GM18508 (cell line): Measurements from ENCODE around the gene MYL9.

Source experiments
- ATAC-seq: cut with Tn5 transposase; IDR thresholded peaks from one replicate; pipeline ENCODE4 v1.9.1; 2021; ENCODE audit warnings: moderate number of reproducible peaks; ENCODE audit not compliant: insufficient read depth, unreplicated experiment

The MYL9 gene

GRCh38 chr20:36525620-36526365 is 15.5 kb upstream of the MYL9 start:
- no peak for ATAC-seq

- ATAC-seq: no peak
Observed at GRCh38 chr20:36526521-36527011, 14.8 kb upstream of the MYL9 start.

DNA sequence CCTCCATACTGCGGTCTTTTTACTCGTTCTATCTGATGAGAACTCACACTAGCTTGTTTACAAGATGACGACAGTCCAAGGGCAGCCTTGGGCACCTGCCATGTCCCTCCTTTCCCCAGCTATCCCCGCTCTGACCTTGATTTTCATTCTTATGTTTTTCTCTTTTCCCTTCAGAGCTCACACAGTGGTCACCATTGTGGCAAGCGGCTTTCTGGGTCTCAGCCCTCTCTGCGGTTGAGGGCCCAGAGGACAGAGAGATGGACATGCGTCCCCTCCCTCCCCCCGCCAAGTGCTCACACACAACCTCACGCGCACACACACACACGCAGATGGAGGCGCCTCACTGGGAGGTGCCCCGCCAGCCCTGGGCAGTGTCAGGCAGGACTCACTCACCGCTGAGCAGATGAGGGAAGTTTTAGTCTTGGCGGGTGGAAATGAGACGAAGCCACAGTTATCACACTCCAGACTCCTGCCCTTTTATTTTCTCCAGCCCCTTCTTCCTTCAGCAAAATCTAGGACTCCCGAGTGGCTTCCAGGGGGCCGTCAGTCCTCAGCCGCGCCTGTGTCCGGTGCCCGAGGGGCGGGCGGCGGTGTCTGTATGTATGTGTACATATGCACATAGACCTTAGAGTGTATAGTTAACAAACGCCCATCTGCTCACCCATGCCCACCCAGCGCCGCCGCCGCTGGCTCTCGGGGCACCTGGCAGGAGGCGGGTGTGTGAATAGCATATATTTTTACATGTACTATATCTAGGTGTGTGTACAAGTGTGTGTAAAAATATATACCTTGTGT is 13.8 kb upstream of the MYL9 start:
- no peak for ATAC-seq

- ATAC-seq: no peak
Observed at GRCh38 chr20:36528176-36528874, 13.0 kb upstream of the MYL9 start.

- no peak for ATAC-seq
Observed at GRCh38 chr20:36528875-36529417, 12.4 kb upstream of the MYL9 start.

DNA sequence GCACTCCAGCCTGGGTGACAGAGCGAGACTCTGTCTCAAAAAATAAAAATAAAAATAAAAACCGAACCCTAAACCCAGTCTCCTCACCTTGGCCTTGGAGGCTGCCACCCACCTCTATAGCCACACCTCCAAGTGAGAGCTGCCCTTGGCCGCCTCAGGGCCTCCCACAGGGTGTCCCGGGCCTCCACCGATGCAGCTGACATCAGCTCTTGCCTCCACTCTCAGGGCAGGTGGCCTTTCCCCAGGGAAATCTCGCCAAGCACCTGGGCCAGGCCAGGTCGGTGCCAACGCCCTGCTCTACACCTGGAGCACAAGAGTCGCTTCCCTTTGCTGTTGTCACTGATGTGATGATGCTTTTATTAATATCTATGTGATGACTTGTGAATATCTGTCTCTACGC is 8.9 kb upstream of the MYL9 start:
- ATAC-seq: no peak

GRCh38 chr20:36532822-36533221 is 8.5 kb upstream of the MYL9 start:
- ATAC-seq: no peak

GRCh38 chr20:36538026-36538722 is 3.1 kb upstream of the MYL9 start:
- ATAC-seq: no peak

DNA sequence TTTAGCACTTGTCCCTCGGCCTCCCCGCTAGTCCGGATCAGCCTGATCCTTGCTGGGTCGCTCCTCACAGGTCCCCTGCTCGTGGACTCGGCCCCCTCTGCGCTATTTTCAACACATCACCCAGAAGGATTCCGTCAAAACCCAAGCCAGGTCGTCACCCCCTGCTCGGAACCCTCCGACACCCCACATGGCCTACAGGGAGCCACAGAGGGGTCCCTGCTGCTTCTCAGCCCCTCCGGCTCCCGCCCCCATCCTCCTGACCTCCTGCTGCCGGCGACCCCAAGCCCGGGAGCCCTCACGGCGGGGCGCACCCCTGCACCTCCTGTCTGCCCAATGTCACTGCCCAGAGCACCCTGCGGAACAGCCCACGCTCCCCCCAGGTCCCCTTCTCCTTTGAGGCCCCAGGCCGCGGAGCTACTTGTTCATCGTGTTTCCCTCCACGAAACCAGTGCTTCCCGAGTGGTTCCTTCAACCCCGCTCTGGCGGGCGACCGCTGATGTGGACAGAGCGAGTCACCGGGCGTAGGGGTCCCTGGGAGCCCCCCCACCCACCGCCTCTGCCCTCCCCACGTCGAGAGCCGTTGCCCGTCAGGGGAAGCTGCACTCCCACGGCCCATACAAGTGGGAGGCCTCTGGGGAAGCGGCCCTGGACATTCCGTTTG is 638 bp upstream of the MYL9 start:
- ATAC-seq: no peak

DNA sequence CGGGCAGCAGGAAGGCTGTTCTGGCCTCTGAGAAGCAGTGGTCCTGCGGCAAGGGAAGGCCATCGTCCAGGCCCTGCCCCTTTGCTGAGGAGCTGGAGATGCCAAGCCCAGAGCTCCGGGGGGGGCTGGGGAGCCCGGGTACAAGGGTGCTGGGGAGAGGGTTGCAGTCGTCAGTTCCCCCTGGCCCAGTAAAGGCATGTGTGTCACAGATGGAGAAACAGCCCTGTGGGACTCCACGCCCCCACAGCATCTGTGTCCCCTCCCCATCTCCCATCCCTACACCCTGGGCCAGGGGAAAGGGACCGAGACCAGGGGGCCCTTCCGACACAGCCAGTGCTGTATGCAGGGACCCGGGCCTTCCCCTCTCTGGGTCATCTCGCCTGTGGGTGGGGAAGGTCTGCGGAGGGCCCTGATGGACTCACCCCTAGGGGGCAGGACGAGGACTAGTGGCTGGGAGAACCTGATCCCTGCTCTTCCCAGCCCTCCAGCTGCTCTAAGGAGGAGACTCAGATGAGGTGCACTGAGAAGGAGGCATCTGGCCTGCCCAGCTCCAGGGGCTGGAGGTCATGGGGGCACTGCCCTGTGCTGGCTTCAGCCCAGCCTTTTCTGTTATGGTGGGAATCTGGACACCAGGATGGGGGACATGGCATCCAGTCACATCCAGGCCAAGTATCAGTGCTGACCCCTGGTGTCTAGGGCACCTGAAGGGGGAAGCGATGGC is 609 bp downstream of the MYL9 start:
- ATAC-seq: no peak

GRCh38 chr20:36542516-36543183 is 1.3 kb downstream of the MYL9 start:
- no peak for ATAC-seq

DNA sequence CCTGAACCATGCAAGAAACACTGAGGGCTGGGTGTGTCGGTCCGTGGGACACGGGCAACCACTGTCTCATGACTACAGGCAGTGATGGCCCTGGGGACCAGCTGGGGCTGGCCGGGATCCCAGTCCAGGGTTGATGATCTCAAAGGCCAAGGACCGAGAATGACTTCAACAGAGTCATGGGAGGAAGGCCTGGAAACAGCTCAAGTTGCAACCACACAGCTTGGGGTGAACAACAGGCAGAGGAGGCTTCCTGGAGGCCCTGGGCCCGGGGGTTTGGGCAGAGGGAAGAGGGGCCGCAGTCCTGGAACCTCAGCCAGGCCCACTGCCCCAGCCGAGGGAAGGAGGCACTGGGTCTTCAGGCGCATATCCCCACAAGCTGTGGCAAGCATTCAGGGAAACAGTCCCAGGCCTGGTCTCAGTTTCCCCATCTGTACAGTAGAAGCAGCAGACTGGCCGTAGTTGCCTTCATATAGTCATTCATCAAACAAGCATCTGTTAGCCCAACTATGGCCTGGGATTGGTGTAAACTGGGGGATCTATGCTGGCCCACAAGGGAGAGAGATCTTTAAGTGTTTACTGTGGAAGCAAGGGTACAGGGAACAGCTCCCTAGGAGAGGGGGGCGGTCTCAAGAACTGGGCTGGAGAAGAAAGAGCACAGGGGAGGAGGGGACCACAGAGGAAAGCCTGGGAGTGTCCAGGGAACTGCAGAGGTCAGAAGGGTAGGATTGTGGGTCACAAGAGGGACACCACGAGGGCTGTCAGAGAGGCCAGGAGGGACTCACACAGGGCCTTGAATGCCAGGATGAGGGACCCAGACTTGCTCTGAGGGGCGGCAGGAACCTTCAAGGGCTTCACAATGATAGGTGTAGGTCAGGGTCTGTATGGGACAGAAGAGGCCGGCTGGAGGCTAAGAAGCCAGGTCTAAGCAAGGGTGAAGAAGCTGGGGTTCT is 2.1 kb downstream of the MYL9 start:
- no peak for ATAC-seq

DNA sequence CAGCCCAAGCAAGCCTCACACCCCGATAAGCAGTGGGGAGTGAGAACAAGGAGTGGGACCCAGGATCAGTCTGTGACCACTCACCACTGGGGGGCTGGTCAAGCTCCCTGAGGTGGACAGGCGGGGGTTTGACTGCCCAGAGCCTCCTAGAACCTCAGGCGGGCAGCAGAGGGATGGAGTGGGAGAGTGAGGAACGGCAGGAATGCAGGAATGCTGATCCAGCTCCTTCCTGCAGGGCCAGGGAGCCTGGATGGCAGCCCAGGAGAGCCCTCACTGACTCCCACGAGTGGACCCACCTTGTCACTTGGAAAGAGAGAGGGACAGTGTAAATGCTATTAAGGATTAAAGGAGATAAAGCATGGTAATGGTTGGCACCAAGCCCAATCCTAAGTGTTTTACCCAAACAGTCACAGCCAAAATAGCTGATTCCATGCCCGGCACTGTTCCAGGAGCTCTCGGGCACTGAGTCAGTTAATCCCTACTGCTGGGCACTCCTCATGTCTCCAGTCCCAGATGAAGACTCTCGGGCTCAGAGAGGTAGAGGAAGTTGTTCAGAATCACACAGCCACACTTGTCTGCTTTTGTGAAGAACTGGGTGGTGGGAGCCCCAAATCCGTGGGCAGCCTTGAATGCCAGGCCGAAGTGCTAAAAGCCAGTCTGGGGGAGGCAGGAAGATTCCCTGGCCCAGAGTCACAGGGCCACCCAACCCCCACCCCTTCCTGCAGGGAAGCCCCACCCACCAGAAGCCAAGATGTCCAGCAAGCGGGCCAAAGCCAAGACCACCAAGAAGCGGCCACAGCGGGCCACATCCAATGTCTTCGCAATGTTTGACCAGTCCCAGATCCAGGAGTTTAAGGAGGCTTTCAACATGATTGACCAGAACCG is 3.1 kb downstream of the MYL9 start:
- no peak for ATAC-seq

DNA sequence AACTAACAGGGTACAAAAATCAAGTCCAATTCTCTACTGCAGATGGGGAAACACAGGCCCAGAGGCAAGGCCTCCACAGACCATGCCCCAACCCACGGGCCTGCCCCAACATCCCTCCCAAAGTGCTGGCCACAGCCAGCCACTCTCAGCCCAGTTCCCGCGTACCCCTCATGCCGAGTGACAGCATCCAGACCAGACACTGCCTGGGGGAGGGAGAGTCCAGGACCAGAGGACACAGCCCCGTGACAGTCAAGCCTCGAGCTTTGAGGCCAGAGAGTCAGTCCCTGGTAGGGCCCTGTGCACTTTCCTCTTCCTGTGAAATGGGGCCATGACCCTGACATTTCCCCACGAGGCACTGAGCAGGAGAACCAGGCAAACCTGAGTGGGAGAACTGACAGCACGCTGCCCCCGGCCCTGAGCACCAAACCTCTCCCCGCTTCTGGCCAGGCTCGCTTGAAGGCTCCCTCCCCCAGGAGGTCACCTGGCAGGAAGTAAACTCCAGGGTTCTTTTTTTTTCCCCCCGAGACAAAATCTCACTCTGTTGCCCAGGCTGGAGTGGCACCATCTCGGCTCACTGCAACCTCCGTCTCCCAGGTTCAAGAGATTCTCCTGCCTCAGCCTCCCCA is 4.9 kb downstream of the MYL9 start:
- no peak for ATAC-seq

GRCh38 chr20:36547186-36548005 is 6.1 kb downstream of the MYL9 start:
- ATAC-seq: no peak
